ENCODE results near the gene TEX2.
"Not testable (repeated sequence)": the region's sequence is repeated elsewhere in the genome, so short reads cannot be mapped to it uniquely, and the experiment has no call there.

- TF ChIP-seq, protein P1, sequence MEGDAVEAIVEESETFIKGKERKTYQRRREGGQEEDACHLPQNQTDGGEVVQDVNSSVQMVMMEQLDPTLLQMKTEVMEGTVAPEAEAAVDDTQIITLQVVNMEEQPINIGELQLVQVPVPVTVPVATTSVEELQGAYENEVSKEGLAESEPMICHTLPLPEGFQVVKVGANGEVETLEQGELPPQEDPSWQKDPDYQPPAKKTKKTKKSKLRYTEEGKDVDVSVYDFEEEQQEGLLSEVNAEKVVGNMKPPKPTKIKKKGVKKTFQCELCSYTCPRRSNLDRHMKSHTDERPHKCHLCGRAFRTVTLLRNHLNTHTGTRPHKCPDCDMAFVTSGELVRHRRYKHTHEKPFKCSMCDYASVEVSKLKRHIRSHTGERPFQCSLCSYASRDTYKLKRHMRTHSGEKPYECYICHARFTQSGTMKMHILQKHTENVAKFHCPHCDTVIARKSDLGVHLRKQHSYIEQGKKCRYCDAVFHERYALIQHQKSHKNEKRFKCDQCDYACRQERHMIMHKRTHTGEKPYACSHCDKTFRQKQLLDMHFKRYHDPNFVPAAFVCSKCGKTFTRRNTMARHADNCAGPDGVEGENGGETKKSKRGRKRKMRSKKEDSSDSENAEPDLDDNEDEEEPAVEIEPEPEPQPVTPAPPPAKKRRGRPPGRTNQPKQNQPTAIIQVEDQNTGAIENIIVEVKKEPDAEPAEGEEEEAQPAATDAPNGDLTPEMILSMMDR (optimal IDR thresholded peaks at IDR 0.05 in 1 of 3, IDR thresholded peaks at IDR 0.05 in 1 of 3, conservative IDR thresholded peaks at IDR 0.05 in 1 of 3; ENCODE audit: extremely low read depth in 1 of 3, insufficient read depth in 2 of 3, low read length in 3 of 3): not testable (repeated sequence)
- not testable (repeated sequence) for TF ChIP-seq EZH2 (IDR thresholded peaks at IDR 0.05; ENCODE audit: low read length)
Observed at GRCh38 chr17:64120972-64121786, 141.9 kb downstream of the TEX2 start.

Data from keratinocyte (primary cell).